Neural progenitor cell (in vitro differentiated cells): Measurements from ENCODE around the gene GRM8.

Source experiments
- EZH2 ChIP-seq: fragments of 200-600 bp; sonication (generic); IDR thresholded peaks from 2 replicates; pipeline ENCODE4 v1.6.1; 2017; ENCODE audit warnings: antibody characterized with exemption, mild to moderate bottlenecking, moderate library complexity
- TF ChIP-seq, protein P1 (sequence below): fragments of 200-600 bp; sonication (generic); IDR thresholded peaks from 2 replicates; pipeline ENCODE4 v1.5.1; 2017; ENCODE audit warnings: antibody characterized with exemption, mild to moderate bottlenecking

DNA sequence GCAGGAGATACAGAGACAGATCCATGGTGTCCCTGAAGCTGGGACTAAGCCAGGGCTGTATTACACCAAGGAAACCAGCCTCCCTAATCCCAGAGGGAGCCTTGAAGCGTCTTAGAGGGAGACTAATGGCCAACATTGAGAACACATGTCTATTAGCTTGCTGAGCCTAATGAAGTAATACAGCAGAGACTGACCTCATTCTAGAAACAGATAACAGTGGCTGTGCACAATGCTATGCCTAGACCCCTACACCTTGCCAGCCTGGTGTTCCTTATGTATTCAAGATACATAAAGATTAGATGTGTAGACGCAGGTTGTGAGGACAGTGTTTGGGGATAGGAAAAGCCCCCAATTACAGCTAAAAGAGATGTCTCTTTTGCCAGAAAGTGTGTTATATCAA, 19.1 kb downstream of the GRM8 start:
- TF ChIP-seq, protein P1, sequence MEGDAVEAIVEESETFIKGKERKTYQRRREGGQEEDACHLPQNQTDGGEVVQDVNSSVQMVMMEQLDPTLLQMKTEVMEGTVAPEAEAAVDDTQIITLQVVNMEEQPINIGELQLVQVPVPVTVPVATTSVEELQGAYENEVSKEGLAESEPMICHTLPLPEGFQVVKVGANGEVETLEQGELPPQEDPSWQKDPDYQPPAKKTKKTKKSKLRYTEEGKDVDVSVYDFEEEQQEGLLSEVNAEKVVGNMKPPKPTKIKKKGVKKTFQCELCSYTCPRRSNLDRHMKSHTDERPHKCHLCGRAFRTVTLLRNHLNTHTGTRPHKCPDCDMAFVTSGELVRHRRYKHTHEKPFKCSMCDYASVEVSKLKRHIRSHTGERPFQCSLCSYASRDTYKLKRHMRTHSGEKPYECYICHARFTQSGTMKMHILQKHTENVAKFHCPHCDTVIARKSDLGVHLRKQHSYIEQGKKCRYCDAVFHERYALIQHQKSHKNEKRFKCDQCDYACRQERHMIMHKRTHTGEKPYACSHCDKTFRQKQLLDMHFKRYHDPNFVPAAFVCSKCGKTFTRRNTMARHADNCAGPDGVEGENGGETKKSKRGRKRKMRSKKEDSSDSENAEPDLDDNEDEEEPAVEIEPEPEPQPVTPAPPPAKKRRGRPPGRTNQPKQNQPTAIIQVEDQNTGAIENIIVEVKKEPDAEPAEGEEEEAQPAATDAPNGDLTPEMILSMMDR = no peak
- no peak for TF ChIP-seq EZH2
